AG04450 (cell line): Measurements from ENCODE around the gene KIAA0319L. TPM values are rescaled to one million over a fixed set of nuclear protein-coding genes. Genes with fewer than 3 reads are reported as not detected.

Experiments
- CTCF ChIA-PET: fragments of 300-600, 350-600 bp; formaldehyde crosslinking; extraction: SDS; loops from one replicate; lab custom pipeline; 2022; ENCODE audit warnings: antibody characterized with exemption, inconsistent platforms; lab: Charles Lee
- POLR2A ChIA-PET: fragments of 350-600 bp; formaldehyde crosslinking; extraction: SDS; loops from one replicate; lab custom pipeline; 2021; ENCODE audit warnings: antibody characterized with exemption, inconsistent platforms; lab: Yijun Ruan, JAX
- DNase-seq: peaks from one replicate; pipeline ENCODE4 v3.0.0-alpha.2; 2011; ENCODE audit warnings: low read depth, low spot score
- H3K27ac ChIP-seq: one replicate; pipeline ENCODE4 v1.5.1; 2012; ENCODE audit warnings: low read depth, low read length, control low read depth
- H3K27me3 ChIP-seq: one replicate; pipeline ENCODE4 v1.6.0; 2012; ENCODE audit warnings: low read length; ENCODE audit not compliant: control insufficient read depth, insufficient read depth
- H3K4me3 ChIP-seq: 2 replicates; pipeline ENCODE4 v1.5.1; 2011; ENCODE audit warnings: mild to moderate bottlenecking, low read depth, low read length, control low read depth
- H3K9me3 ChIP-seq: 2 replicates; pipeline ENCODE4 v1.5.1; 2012; ENCODE audit warnings: low read length; ENCODE audit not compliant: control insufficient read depth, insufficient read depth
- polyA plus RNA-seq: library from polyadenylated mRNA; depleted of rRNA; stranded (reverse); fragments of >200 nt; gene quantifications from 2 replicates; pipeline ENCODE4 v1.2.3, GENCODE V29; 2011
- TF ChIP-seq, protein P1 (sequence below): IDR thresholded peaks from 2 replicates; pipeline ENCODE4 v1.5.1; 2011; ENCODE audit warnings: low read depth, low read length, control low read depth, inconsistent platforms

KIAA0319L gene
- polyA plus RNA-seq, 1 experiment, result 69.5 TPM

DNA sequence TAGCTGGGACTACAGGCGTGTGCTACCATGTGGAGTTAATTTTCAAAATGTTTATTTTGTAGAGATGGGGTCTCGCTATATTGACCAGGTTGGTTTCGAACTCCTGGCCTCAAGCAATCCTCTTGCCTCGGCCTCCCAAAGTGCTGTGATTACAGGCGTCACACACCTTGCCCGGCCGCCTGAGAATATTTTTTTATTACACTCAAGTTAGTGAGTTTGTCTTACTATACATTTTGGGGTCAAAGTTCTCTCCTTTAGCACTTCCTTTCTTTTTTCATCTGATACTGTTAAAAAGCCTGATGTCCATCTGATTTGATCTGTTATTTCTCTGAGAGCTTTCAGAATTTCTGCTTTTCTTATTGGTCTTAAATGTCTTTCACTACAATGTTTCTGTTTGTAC lies 128.8 kb downstream of the KIAA0319L start:
- Histone ChIP-seq H3K9me3 (no peaks in the 10 kb centered on the region), H3K27me3 (no peaks in the 10 kb centered on the region), H3K4me3 (no peak overlapping the region), H3K27ac (no peak overlapping the region)
- ChIA-PET POLR2A (no interaction called here), CTCF (no interaction called here)
- no peak for DNase-seq
- TF ChIP-seq, protein P1, sequence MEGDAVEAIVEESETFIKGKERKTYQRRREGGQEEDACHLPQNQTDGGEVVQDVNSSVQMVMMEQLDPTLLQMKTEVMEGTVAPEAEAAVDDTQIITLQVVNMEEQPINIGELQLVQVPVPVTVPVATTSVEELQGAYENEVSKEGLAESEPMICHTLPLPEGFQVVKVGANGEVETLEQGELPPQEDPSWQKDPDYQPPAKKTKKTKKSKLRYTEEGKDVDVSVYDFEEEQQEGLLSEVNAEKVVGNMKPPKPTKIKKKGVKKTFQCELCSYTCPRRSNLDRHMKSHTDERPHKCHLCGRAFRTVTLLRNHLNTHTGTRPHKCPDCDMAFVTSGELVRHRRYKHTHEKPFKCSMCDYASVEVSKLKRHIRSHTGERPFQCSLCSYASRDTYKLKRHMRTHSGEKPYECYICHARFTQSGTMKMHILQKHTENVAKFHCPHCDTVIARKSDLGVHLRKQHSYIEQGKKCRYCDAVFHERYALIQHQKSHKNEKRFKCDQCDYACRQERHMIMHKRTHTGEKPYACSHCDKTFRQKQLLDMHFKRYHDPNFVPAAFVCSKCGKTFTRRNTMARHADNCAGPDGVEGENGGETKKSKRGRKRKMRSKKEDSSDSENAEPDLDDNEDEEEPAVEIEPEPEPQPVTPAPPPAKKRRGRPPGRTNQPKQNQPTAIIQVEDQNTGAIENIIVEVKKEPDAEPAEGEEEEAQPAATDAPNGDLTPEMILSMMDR, result no peak

DNA sequence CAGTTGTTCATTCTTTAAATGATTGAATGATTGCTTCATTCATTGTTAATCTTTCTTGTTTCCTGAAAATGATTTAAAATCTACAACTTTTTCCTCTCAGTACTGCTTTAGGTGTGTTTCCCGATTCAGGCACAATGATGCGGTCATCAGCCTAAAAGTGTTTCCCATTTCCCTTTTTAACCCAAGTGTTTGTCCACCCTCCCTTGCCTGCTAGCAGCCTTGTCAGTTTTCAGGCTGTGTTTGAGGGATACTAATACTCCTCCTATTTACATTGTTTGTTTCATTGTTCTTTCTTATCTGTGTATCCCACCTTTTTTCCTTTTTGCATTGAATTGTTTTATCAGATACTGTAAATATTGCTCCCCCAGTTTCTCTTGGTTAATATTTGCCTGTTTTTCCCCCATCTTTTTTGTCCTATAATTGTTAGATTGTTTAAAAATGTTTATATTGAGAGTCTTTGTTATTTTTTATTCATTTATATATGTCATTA lies 131.1 kb downstream of the KIAA0319L start:
- ChIA-PET CTCF (interaction anchor here (0.6 kb wide), 1 partner anchor 21 kb away, joined by 7 read pairs; no protein-coding TSS in a partner anchor), POLR2A (no interaction called here)
- no peak overlapping the region for H3K4me3 ChIP-seq
- no peak overlapping the region for H3K27ac ChIP-seq
- TF ChIP-seq, protein P1, result no peak
- no peaks in the 10 kb centered on the region for H3K9me3 ChIP-seq
- H3K27me3 ChIP-seq, result no peaks in the 10 kb centered on the region
- DNase-seq, result no peak

DNA sequence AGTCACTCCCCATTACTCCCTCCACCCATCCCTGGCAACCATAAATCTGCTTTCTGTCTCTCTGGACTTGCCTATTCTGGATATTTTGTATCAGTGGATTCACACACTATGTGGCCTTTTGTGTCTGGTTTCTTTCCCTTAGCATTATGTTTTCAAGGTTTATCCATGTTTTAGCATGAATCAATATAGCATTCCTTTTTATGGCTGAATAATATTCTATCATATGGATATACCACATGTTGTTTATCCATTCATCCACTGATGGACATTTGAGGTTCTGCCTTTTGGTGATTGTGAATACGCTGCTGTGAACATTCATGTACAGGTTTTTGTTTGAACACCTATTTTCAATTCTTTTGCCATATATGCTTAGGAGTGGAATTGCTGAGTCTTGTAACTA lies 148.3 kb downstream of the KIAA0319L start:
- DNase-seq, result no peak
- no peak overlapping the region for H3K27ac ChIP-seq
- CTCF ChIA-PET, result no interaction called here
- TF ChIP-seq, protein P1, result no peak
- H3K9me3 ChIP-seq, result no peaks in the 10 kb centered on the region
- POLR2A ChIA-PET, result no interaction called here
- H3K27me3 ChIP-seq, result no peaks in the 10 kb centered on the region
- no peak overlapping the region for H3K4me3 ChIP-seq

DNA sequence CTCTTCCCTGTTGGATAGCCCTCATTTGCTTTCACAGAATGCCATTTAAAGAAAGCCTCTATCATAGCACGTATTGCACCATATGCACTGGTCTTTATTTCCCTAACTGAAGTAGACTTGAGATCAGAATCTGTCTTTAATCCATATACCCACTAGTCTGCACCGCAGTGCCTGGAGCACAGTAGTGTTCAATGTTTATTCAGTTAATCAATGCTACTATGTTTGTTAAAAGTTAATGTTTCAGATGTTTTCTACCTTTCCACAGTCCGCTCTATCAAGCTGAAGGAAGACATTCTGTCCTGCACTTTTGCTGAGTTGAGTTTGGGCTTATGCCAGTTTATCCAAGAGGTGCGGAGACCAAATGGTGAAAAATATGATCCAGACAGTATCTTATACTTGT lies 149.5 kb downstream of the KIAA0319L start:
- POLR2A ChIA-PET, result no interaction called here
- TF ChIP-seq, protein P1, result no peak
- CTCF ChIA-PET, result interaction anchor here (1.8 kb wide), 1 partner anchor 206 kb away, joined by 6 read pairs; no protein-coding TSS in a partner anchor
- H3K27ac ChIP-seq, result no peak overlapping the region
- H3K27me3 ChIP-seq, result no peaks in the 10 kb centered on the region
- no peaks in the 10 kb centered on the region for H3K9me3 ChIP-seq
- no peak for DNase-seq
- H3K4me3 ChIP-seq, result no peak overlapping the region

DNA sequence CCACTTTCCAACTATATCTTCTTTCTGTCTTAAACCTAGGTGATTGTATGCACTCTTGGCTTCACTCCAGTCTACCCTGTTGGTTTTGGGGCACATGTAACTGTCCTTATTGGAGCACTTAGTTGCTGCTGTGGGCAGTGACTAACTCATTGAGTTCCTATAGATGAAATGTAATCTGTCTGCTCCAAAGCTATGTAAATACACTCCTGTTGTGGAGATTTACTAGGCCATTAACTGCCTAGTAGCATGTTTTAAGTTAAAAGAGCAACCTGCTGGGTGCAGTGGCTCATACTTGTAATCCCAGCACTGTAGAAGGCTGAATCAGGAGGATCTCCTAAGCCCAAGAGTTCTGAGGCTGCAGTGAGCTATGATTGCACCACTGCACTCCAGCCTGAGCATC lies 151.1 kb downstream of the KIAA0319L start:
- POLR2A ChIA-PET, result no interaction called here
- CTCF ChIA-PET, result interaction anchor here (1.8 kb wide), 1 partner anchor 204 kb away, joined by 6 read pairs; no protein-coding TSS in a partner anchor
- DNase-seq, result no peak

More for the DNA sequence above, 151.1 kb downstream of the KIAA0319L start:
- Histone ChIP-seq H3K9me3 (no peaks in the 10 kb centered on the region), H3K27me3 (no peaks in the 10 kb centered on the region), H3K27ac (no peak overlapping the region), H3K4me3 (no peak overlapping the region)
- TF ChIP-seq, protein P1, result no peak
